NOMO-1 treated with DMSO at 0.1 percent for 48 hours (cell line): ENCODE results near the gene HSDL1.

Experiments used
- DNase-seq: peaks from one replicate; lab custom pipeline; 2025; ENCODE audit not compliant: unreplicated experiment; lab: John Stamatoyannopoulos, UW

HSDL1 gene

DNA sequence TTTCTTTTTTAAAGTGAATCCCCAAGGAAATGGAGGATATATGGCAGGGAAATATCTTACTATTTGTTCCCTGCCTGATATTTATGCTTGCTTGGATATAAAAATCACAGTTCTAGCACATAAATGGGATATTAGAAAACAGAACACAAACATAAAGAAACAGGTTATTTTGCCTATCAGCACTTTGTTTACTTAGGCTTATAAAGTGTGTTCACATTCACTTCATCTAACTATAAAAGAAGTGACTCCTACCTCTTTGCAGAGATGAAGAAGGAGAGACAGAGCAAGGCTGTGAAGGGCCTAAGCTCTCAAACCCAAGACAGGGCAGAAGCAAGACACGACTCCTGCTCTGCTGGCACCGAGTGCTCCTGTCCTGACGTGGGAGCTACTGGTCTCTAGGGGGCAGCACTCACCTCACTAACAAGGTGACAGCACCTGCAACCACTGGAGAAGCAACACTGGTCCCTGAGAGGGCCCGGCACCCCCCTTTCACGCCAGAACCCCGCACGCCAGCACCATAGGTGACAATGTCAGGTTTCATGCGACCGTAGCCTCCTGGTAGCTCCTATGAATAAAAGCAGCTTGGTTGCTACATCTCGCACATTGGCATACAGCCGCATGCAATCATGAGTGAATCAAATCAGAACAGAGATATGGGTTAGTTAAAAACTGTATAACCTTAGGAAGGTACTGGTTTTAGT is 60.3 kb downstream of the HSDL1 start:
- peak; percentile 62 for DNase-seq

DNA sequence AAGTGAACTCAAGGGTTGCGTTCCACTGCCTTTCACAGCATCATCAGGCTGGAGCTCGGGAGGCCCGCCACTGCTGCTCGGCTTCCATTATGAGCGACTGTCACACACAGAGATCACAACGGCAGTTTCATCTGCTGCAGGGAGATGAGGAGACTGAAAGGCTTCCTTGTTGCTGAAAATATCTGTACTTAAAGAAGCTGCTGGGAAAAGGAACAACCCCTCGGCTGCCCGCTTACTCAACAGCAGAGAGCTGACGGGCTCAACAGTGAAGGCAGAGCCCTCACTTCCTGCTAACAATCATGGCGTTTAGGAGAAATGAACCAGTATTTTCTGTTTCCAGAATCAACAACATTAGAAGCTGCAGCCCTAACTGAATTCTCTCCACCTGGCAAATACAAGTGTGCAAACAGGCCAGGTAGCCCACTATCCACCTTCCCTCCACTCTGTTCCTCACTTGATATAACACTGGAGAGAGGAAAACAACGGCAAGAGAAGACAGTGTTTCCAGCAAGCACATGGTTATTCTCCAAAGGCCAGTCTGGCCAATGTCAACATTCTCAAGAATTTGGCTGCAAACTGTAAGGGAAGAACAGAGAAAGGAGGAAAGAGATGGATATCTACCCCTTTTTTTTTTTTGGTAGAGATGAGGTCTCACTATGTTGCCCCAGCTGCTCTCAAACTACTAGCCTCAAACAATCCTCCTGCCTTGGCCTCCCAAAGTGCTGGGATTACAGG is 62.0 kb downstream of the HSDL1 start:
- peak; percentile 60 for DNase-seq

DNA sequence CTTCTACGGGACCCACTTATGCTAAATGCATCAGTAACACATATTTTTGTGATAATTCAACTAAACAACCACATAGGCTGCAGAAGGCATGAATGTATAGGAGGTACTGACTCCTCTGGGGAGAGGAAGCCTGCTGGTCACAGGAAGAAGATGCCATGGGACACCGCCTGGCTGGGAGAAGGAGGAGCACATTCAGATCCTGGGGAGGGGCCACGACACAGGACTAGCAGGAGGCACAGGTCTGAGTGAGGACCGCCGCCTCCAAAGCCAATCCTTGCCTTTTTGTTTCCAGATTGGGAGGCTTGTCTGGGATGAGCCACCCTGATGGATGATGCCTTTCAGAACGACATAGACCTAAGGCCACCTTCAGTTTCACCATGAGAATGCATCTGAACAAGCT is 62.9 kb downstream of the HSDL1 start:
- DNase-seq = no peak

DNA sequence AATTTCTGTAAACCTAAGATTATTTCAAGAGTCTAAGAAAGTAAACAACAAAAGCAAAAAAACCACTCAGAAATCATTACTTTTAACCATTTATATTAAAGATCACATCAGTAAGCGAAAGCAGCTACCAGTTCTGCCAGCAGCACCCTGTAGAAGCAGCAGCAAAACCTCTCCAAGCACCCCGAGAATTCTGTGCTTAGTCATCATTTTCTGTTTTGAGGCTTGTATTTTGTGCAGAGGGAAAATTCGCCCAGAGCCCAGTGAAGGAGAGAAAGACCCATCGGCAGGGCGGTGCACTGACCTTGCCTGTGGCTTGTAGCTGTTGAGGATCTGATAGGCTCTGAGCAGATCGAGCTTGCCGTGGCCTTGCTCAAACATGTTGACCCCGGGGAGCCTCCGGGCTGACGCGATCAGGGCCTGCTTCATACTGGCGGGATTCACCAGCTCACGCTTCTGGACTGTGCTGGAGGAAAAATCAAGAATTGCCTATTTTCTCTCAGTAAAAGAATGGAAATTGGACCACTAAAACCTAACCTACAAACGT is 63.5 kb downstream of the HSDL1 start:
- no peak for DNase-seq

DNA sequence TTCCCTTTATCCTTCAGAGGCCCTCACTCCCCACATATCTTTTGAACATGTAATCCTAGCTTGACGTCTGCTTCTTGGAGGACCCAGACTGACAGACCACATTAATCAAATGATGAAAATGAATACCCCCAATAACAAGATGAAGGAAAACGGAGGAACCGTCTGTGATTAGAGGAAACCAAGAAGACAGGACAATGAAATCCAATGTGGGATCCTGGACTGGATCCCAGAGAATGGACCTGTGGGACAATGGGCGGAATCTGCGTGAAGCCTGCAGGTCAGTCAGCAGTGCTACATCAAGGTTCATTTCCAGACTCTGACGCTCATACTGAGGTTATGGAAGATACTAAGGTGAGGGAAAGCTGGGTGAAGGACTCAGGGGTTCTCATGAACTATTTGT is 64.2 kb downstream of the HSDL1 start:
- no peak for DNase-seq

DNA sequence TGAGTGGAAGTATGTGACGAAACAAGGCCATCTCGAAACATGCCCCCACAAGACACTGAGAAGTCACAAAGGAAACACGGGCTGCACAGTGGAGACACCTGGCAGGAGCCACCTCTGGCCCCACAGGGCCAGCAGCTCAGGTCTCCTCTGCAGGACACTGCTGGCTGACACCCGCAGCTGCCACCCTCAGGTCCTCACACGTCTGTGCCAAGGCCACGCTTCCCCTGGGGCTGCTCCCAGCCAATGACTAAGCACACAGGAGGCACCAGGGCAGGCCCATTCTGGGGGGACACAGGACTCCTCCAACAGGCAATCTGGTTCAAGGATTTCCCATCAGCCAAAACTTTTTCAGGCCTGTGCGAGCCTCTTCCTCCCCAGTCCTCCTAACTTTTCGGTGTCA is 64.6 kb downstream of the HSDL1 start:
- no peak for DNase-seq

DNA sequence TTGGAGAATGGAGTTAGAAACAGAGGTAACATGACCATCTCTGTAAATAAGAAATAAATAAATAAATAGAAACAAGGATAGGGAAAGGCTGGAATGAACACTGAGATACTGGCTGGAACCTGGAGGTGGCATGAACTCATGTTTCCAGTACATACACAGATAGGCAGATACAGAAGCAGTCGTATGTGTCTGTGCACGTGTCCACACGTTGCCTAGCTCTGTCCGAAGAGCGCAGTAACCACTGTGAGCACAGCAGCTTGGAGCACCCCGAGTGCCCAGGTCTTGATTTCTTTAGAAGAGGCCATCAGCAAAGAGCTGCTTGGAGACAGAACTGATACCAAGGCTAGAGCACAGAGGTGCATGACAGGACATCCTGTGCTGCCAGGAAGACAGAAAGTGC is 65.3 kb downstream of the HSDL1 start:
- DNase-seq = no peak

DNA sequence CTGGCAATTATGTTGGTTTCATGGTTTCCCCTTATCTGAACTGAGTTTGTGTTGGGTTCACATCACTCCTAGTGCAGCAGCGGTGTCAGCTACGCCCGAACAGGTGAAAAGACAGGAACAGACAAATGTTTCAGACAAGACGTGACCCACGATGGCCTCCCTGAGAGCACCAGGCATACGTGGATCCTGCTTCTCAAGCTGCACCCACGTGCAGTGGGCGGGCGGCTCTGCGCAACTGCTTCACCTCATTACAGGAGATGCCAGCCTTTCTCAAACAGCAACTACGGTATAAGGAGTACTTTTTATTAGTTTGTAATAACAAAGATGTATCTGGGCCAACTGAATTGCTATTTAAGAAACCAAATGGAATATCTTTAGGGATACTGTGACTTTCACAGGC is 69.6 kb downstream of the HSDL1 start:
- no peak for DNase-seq

DNA sequence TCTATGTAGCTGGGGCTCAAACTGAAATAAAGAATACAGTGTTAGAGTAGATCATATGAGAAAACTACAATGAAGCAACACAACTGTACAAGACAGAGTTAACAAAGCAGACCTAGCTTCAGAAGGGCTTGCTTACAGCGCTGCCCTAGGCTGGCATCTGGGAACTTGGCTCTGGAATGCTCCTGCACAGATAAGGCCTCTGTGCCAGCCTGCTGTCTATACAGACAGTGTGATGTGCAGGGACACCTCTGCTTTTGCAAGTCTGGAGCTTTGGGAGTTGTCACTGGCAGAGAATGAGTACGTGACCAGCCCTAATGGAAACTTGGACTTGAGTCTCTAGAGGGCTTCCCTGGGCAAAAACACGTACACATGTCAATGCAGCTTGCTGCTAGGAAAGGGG is 70.3 kb downstream of the HSDL1 start:
- DNase-seq = no peak
